Neural cell (in vitro differentiated cells): ENCODE data around the gene JMY.

Experiments
- CTCF ChIP-seq: fragments of 450-650 bp; IDR thresholded peaks from 2 replicates; pipeline ENCODE4 v1.5.1; 2014; ENCODE audit warnings: antibody characterized with exemption, mild to moderate bottlenecking, moderate library complexity; ENCODE audit not compliant: poor library complexity, severe bottlenecking
- EZH2 ChIP-seq: fragments of 200-600, 300-800 bp; shearing (Covaris generic), sonication (generic); IDR thresholded peaks from 2 replicates; pipeline ENCODE4 v1.6.1; 2014; ENCODE audit warnings: antibody characterized with exemption, low read length, borderline replicate concordance, mild to moderate bottlenecking; ENCODE audit not compliant: insufficient read depth, poor library complexity, severe bottlenecking
- POLR2AphosphoS5 ChIP-seq: IDR thresholded peaks from 2 replicates; pipeline ENCODE4 v1.6.1; 2012

- TF ChIP-seq CTCF (no peak), EZH2 (no peak), POLR2AphosphoS5 (no peak)
These were observed 26.0 kb downstream of the JMY start for GRCh38 chr5:79261897-79262296.
